ENCODE results near the gene MAGEL2.

- TF ChIP-seq EZH2 (IDR thresholded peaks at IDR 0.05; ENCODE audit: borderline replicate concordance, insufficient read depth, low read length, poor library complexity, severe bottlenecking) = no peak
- TF ChIP-seq CTCF (IDR thresholded peaks at IDR 0.05; ENCODE audit: poor library complexity, severe bottlenecking) = no peak
- no peak for TF ChIP-seq REST (IDR thresholded peaks at IDR 0.05; ENCODE audit: borderline replicate concordance)
- TF ChIP-seq RAD21 (conservative IDR thresholded peaks at IDR 0.05) = no peak
- TF ChIP-seq EP300 (conservative IDR thresholded peaks at IDR 0.05; ENCODE audit: poor library complexity, severe bottlenecking) = no peak
- TF ChIP-seq POLR2AphosphoS5 (IDR thresholded peaks at IDR 0.05) = no peak
- no peak for TF ChIP-seq TAF1 (IDR thresholded peaks at IDR 0.05; ENCODE audit: low read depth)
Observed at GRCh38 chr15:23690450-23690852, 42.8 kb upstream of the MAGEL2 start.

All from neural cell (in vitro differentiated cells).